Upper lobe of left lung (tissue), 4 donors: ENCODE results near the gene MESD.

Experiments
- POLR2A ChIP-seq, 4 donors: fragments of 450-650 bp; IDR thresholded peaks; one replicate each; pipeline ENCODE4 v1.5.1; 2016 to 2017; ENCODE audit warnings: antibody characterized with exemption in 4 of 4, mild to moderate bottlenecking in 2 of 4
- POLR2AphosphoS5 ChIP-seq, 2 donors: sonication (generic); formaldehyde crosslinking; IDR thresholded peaks; one replicate each; pipeline ENCODE4 v1.5.1; 2017; ENCODE audit warnings: antibody characterized with exemption in 2 of 2
- TF ChIP-seq, protein P1 (sequence below), 6 experiments: fragments of 450-650 bp in 4 of 6; fragments of 200-600 bp in 2 of 6; sonication (generic) in 2 of 6; IDR thresholded peaks; one replicate each; pipeline ENCODE4 v1.5.1; 2016 to 2019; ENCODE audit warnings: antibody characterized with exemption in 6 of 6

DNA sequence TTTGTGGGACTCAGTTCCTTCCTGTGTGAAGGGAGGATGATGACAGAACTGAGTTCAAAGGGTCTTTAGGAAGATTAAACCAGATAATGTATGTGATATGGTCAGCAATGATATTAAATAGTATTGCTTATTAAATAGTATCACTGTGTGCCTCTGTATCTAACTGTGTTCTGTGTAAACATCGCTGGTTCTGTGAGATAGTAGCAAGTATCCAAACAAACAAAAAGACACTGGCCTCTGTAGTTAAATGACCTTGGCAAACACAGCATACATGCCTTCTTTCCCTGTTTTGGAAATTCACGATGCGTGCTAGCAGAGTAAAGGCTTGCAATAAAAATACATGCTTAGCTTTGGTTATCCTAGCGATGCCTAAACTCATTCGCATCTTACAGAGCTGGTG lies 76.1 kb downstream of the MESD start:
- TF ChIP-seq, protein P1, sequence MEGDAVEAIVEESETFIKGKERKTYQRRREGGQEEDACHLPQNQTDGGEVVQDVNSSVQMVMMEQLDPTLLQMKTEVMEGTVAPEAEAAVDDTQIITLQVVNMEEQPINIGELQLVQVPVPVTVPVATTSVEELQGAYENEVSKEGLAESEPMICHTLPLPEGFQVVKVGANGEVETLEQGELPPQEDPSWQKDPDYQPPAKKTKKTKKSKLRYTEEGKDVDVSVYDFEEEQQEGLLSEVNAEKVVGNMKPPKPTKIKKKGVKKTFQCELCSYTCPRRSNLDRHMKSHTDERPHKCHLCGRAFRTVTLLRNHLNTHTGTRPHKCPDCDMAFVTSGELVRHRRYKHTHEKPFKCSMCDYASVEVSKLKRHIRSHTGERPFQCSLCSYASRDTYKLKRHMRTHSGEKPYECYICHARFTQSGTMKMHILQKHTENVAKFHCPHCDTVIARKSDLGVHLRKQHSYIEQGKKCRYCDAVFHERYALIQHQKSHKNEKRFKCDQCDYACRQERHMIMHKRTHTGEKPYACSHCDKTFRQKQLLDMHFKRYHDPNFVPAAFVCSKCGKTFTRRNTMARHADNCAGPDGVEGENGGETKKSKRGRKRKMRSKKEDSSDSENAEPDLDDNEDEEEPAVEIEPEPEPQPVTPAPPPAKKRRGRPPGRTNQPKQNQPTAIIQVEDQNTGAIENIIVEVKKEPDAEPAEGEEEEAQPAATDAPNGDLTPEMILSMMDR (IDR thresholded peaks at IDR 0.05) = no peak
- TF ChIP-seq POLR2A (IDR thresholded peaks at IDR 0.05) (no peak), POLR2AphosphoS5 (IDR thresholded peaks at IDR 0.05) (no peak)
